Neural cell (in vitro differentiated cells): Measurements from ENCODE around the gene IL25. TPM values are rescaled to one million over a fixed set of nuclear protein-coding genes. Genes with fewer than 3 reads are reported as not detected.

Experiments
- H2AFZ ChIP-seq: fragments of 200-600, 300-800 bp; sonication (generic), shearing (Covaris generic); 2 replicates; pipeline ENCODE4 v1.6.0; 2014; ENCODE audit warnings: low read depth, mild to moderate bottlenecking, antibody characterized with exemption, low read length, moderate library complexity
- H3F3A ChIP-seq: fragments of 200-600 bp; shearing (Covaris generic); 2 replicates; pipeline ENCODE4 v1.6.1; 2016; ENCODE audit warnings: mild to moderate bottlenecking, moderate library complexity, mixed read lengths, antibody characterized with exemption, low read length; ENCODE audit not compliant: insufficient read depth, poor library complexity, severe bottlenecking
- H3K27ac ChIP-seq: fragments of 200-600, 300-800 bp; sonication (generic), shearing (Covaris generic); 2 replicates; pipeline ENCODE4 v1.5.1; 2014; ENCODE audit warnings: mild to moderate bottlenecking, low read length, moderate library complexity
- H3K27me3 ChIP-seq: fragments of 300-800, 200-600 bp; sonication (generic), shearing (Covaris generic); 2 replicates; pipeline ENCODE4 v1.6.0; 2014; ENCODE audit warnings: mild to moderate bottlenecking, low read depth, low read length, moderate library complexity; ENCODE audit not compliant: insufficient read depth
- H3K36me3 ChIP-seq: fragments of 300-800, 200-600 bp; sonication (generic), shearing (Covaris generic); 2 replicates; pipeline ENCODE4 v1.5.1; 2014; ENCODE audit warnings: mild to moderate bottlenecking, antibody characterized with exemption, low read length, moderate library complexity; ENCODE audit not compliant: insufficient read depth
- H3K4me2 ChIP-seq: fragments of 300-800, 200-600 bp; sonication (generic), shearing (Covaris generic); 2 replicates; pipeline ENCODE4 v1.6.0; 2014; ENCODE audit warnings: mild to moderate bottlenecking, low read length
- H3K4me3 ChIP-seq: fragments of 300-800, 200-600 bp; sonication (generic), shearing (Covaris generic); 2 replicates; pipeline ENCODE4 v1.5.1; 2014; ENCODE audit warnings: mild to moderate bottlenecking, low read length, moderate library complexity
- H3K79me2 ChIP-seq: fragments of 200-600 bp; shearing (Covaris generic); replicated peaks from 2 replicates; pipeline ENCODE4 v1.6.0; 2014; ENCODE audit warnings: mild to moderate bottlenecking, low read length, moderate library complexity; ENCODE audit not compliant: insufficient read depth
- H3K9ac ChIP-seq: fragments of 300-800, 200-600 bp; sonication (generic), shearing (Covaris generic); 2 replicates; pipeline ENCODE4 v1.6.1; 2016; ENCODE audit warnings: mild to moderate bottlenecking, low read length, mixed read lengths
- H3K9me2 ChIP-seq: fragments of 200-600 bp; shearing (Covaris generic); 2 replicates; pipeline ENCODE4 v1.6.1; 2016; ENCODE audit warnings: mild to moderate bottlenecking, low read length, mixed read lengths; ENCODE audit not compliant: insufficient read depth
- H3K9me3 ChIP-seq: fragments of 200-600, 300-800 bp; sonication (generic), shearing (Covaris generic); 2 replicates; pipeline ENCODE4 v1.6.1; 2016; ENCODE audit warnings: mild to moderate bottlenecking, mixed run types, low read length, moderate library complexity, mixed read lengths
- H4K20me1 ChIP-seq: fragments of 200-600 bp; shearing (Covaris generic); 2 replicates; pipeline ENCODE4 v1.6.1; 2016; ENCODE audit warnings: mild to moderate bottlenecking, mixed run types; ENCODE audit not compliant: insufficient read depth
- CTCF ChIP-seq: fragments of 450-650 bp; IDR thresholded peaks from 2 replicates; pipeline ENCODE4 v1.5.1; 2014; ENCODE audit warnings: antibody characterized with exemption, mild to moderate bottlenecking, moderate library complexity; ENCODE audit not compliant: poor library complexity, severe bottlenecking
- EP300 ChIP-seq: fragments of 450-650 bp; conservative IDR thresholded peaks from 2 replicates; pipeline ENCODE4 v1.6.1; 2014; ENCODE audit warnings: antibody characterized with exemption, mild to moderate bottlenecking, moderate library complexity; ENCODE audit not compliant: poor library complexity, severe bottlenecking
- EZH2 ChIP-seq: fragments of 200-600, 300-800 bp; shearing (Covaris generic), sonication (generic); IDR thresholded peaks from 2 replicates; pipeline ENCODE4 v1.6.1; 2014; ENCODE audit warnings: antibody characterized with exemption, low read length, borderline replicate concordance, mild to moderate bottlenecking; ENCODE audit not compliant: insufficient read depth, poor library complexity, severe bottlenecking
- MXI1 ChIP-seq: fragments of 450-650 bp; conservative IDR thresholded peaks from 2 replicates; pipeline ENCODE4 v1.6.1; 2014; ENCODE audit warnings: antibody characterized with exemption, mild to moderate bottlenecking; ENCODE audit not compliant: poor library complexity, severe bottlenecking
- POLR2AphosphoS5 ChIP-seq: IDR thresholded peaks from 2 replicates; pipeline ENCODE4 v1.6.1; 2012
- RAD21 ChIP-seq: fragments of 450-650 bp; conservative IDR thresholded peaks from 2 replicates; pipeline ENCODE4 v1.6.1; 2014; ENCODE audit warnings: antibody characterized with exemption, mild to moderate bottlenecking, moderate library complexity
- REST ChIP-seq: IDR thresholded peaks from 2 replicates; pipeline ENCODE4 v1.6.1; 2012; ENCODE audit warnings: borderline replicate concordance
- SMC3 ChIP-seq: fragments of 450-650 bp; conservative IDR thresholded peaks from 2 replicates; pipeline ENCODE4 v1.6.1; 2014; ENCODE audit warnings: antibody characterized with exemption, mild to moderate bottlenecking, moderate library complexity; ENCODE audit not compliant: poor library complexity
- TAF1 ChIP-seq: IDR thresholded peaks from 2 replicates; pipeline ENCODE4 v1.6.1; 2012; ENCODE audit warnings: low read depth
- polyA plus RNA-seq: library from polyadenylated mRNA; depleted of rRNA; stranded (reverse); fragments of >200 nt; gene quantifications from 2 replicates; pipeline ENCODE4 v1.2.3, GENCODE V29; 2014

IL25 gene
- polyA plus RNA-seq, 1 donor from 2014 or later, result not detected

GRCh38 chr14:23403908-23404307 lies 31.3 kb downstream of the IL25 start:
- Histone ChIP-seq H3K27ac (no peak overlapping the region), H3K9me2 (no peaks in the 10 kb centered on the region), H3K4me3 (no peak overlapping the region), H4K20me1 (no peaks in the 10 kb centered on the region), H3K27me3 (no peaks in the 10 kb centered on the region), H3K79me2 (no peaks in the 10 kb centered on the region), H2AFZ (no peak overlapping the region), H3K4me2 (no peak overlapping the region), H3K36me3 (no peaks in the 10 kb centered on the region), H3K9me3 (no peaks in the 10 kb centered on the region), H3K9ac (no peak overlapping the region), H3F3A (no peaks in the 10 kb centered on the region)
- TF ChIP-seq TAF1, result no peak
- no peak for TF ChIP-seq RAD21
- TF ChIP-seq REST, result no peak

GRCh38 chr14:23404331-23404900 lies 31.8 kb downstream of the IL25 start:
- Histone ChIP-seq H3K9me2 (no peaks in the 10 kb centered on the region), H3K9ac (no peak overlapping the region), H4K20me1 (no peaks in the 10 kb centered on the region), H3K27me3 (no peaks in the 10 kb centered on the region), H3K36me3 (no peaks in the 10 kb centered on the region), H3F3A (no peaks in the 10 kb centered on the region), H3K27ac (no peak overlapping the region), H3K4me3 (no peak overlapping the region), H3K79me2 (no peaks in the 10 kb centered on the region), H2AFZ (no peak overlapping the region), H3K9me3 (no peaks in the 10 kb centered on the region), H3K4me2 (no peak overlapping the region)
- no peak for TF ChIP-seq REST
- TF ChIP-seq MXI1, result no peak
- TF ChIP-seq EP300, result no peak
- TF ChIP-seq TAF1, result no peak
- no peak for TF ChIP-seq SMC3
- no peak for TF ChIP-seq RAD21
- no peak for TF ChIP-seq POLR2AphosphoS5
- TF ChIP-seq CTCF, result no peak
- TF ChIP-seq EZH2, result no peak
